Astrocyte of the cerebellum (primary cell): ENCODE results near the gene RALY.

Experiments used
- DNase-seq: peaks from one replicate; pipeline ENCODE4 v3.0.0-alpha.2; 2011; ENCODE audit warnings: low read depth
- H3K4me3 ChIP-seq: 2 replicates; pipeline ENCODE4 v1.5.1; 2011; ENCODE audit warnings: mild to moderate bottlenecking, low read depth, low read length, moderate library complexity
- in situ Hi-C: cut with HindIII; loops from 2 replicates; pipeline ENCODE4 v1.10.0; 2017; ENCODE audit warnings: low sequenced_read_pairs
- TF ChIP-seq, protein P1 (sequence below): IDR thresholded peaks from 2 replicates; pipeline ENCODE4 v1.5.1; 2012; ENCODE audit warnings: low read length, low read depth, moderate library complexity, mild to moderate bottlenecking; ENCODE audit errors: missing control alignments

RALY gene

DNA sequence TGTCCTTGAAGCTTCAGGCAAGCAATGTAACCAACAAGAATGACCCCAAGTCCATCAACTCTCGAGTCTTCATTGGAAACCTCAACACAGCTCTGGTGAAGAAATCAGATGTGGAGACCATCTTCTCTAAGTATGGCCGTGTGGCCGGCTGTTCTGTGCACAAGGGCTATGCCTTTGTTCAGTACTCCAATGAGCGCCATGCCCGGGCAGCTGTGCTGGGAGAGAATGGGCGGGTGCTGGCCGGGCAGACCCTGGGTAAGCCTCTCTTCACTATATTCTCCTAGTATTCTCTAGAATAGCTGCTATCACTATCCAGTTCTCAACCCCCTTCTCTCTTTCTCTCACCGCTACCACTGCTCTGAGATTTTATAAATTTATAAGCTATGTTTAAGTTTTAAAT lies 78.4 kb downstream of the RALY start:
- DNase-seq, result no peak
- TF ChIP-seq, protein P1, sequence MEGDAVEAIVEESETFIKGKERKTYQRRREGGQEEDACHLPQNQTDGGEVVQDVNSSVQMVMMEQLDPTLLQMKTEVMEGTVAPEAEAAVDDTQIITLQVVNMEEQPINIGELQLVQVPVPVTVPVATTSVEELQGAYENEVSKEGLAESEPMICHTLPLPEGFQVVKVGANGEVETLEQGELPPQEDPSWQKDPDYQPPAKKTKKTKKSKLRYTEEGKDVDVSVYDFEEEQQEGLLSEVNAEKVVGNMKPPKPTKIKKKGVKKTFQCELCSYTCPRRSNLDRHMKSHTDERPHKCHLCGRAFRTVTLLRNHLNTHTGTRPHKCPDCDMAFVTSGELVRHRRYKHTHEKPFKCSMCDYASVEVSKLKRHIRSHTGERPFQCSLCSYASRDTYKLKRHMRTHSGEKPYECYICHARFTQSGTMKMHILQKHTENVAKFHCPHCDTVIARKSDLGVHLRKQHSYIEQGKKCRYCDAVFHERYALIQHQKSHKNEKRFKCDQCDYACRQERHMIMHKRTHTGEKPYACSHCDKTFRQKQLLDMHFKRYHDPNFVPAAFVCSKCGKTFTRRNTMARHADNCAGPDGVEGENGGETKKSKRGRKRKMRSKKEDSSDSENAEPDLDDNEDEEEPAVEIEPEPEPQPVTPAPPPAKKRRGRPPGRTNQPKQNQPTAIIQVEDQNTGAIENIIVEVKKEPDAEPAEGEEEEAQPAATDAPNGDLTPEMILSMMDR, result no peak
- no peak overlapping the region for H3K4me3 ChIP-seq
- in situ Hi-C loops, result loop anchor here (5.0 kb wide), 1 partner anchor 35 kb away; no protein-coding TSS in a partner anchor

DNA sequence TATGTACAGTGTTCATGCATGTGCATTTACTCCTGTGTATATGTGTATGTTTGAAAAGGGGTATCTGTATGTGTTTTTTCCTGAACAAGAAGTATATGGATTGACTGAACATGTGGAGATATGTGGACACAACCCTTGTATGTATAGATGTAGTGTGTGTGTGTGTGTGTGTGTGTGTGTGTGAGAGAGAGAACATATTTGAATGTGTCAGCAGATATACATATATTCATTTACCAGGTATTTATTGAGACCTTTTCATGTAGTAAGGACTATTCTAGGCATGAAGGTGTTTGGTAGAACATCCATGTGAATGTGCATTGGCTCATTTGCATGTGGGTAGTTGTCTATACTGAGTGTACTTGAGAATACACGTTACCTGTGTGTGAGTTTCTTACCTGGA lies 79.1 kb downstream of the RALY start:
- H3K4me3 ChIP-seq, result no peak overlapping the region
- in situ Hi-C loops, result loop anchor here (5.0 kb wide), 1 partner anchor 35 kb away; no protein-coding TSS in a partner anchor
- TF ChIP-seq, protein P1, result no peak
- DNase-seq, result no peak

DNA sequence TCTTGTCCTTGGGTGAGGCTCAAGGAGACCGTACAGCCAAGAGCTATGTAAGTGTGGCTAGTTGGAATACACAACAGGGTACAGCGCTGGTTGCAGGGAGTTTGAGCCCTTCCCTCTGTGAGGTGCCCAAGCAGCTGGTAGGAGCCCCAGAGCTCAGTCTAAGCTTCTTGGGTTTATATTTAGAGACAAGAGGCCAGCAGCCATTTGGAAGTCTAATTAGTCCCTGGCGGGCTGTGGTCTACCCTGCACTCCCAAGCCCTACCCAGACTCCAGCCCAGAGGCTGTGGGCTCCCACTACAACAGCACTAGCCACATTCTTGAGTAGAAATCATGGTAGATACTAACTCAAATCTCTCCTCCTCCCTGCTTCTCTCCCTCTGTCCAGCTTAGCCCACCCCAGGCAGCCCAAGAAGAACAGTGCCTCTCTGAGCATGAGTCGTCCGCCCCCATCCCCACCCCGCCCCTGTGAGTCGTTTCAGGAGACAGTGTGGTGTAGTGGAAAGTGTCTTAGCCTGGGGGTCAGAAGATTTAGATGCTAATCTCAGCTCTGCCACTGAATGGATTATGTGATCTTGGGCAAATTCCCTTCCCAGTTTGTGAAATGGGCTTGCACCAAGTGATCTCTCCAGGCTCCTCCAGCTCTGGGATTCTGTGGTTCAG lies 80.5 kb downstream of the RALY start:
- DNase-seq, result no peak
- TF ChIP-seq, protein P1, result no peak
- no peak overlapping the region for H3K4me3 ChIP-seq
- in situ Hi-C loops, result loop anchor here (5.0 kb wide), 1 partner anchor 33 kb away; no protein-coding TSS in a partner anchor

DNA sequence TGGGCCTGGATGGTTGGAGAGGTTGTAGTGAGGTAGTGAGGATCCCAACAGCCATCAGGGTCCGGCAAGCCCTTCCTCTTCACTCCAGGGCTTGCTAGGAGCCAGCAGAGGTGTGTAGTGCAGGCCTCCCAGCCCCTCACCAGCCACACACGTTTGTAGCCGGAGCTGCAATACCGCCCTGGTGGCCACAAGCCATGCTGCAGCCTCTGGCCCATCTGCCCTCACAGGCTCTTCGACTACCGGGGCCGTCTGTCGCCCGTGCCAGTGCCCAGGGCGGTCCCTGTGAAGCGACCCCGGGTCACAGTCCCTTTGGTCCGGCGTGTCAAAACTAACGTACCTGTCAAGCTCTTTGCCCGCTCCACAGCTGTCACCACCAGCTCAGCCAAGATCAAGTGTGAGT lies 81.9 kb downstream of the RALY start:
- no peak for DNase-seq
- in situ Hi-C loops, result no loop called here
- H3K4me3 ChIP-seq, result no peak overlapping the region
- TF ChIP-seq, protein P1, result peak; percentile 13

DNA sequence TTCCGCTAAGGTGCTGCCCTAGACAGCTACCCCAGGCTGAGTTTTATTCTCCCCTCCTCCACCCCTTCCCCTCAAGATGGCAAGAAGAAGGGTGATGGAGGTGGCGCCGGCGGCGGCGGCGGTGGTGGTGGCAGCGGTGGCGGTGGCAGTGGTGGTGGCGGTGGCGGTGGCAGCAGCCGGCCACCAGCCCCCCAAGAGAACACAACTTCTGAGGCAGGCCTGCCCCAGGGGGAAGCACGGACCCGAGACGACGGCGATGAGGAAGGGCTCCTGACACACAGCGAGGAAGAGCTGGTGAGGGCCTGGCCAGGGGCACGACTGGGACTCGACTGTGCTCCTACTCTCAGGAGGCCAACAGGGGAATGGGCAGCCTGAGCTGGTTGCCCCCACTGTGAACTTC lies 83.2 kb downstream of the RALY start:
- DNase-seq, result no peak
- no peak overlapping the region for H3K4me3 ChIP-seq
- in situ Hi-C loops, result no loop called here
- TF ChIP-seq, protein P1, result no peak

DNA sequence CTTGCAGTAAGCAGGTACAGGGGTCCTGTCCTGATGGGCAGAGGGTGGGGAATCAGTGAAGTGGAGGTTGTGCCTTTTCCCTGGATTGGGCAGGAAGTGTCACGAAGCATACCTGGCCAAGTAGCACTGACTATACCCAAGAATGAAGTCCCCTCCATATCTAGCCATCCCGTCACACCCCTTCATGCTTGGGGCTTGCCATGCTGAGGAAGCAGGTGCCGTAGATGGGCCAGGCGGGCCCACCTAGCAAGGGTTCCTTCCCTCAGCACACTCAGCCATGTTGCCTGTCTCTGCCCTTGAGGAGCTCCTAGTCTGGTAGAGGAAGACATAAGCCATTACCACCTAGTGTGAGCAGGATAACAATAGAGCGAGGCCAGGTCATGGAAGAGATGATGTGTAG lies 84.8 kb downstream of the RALY start:
- no peak for DNase-seq
- TF ChIP-seq, protein P1, result no peak
- H3K4me3 ChIP-seq, result no peak overlapping the region
- in situ Hi-C loops, result no loop called here

DNA sequence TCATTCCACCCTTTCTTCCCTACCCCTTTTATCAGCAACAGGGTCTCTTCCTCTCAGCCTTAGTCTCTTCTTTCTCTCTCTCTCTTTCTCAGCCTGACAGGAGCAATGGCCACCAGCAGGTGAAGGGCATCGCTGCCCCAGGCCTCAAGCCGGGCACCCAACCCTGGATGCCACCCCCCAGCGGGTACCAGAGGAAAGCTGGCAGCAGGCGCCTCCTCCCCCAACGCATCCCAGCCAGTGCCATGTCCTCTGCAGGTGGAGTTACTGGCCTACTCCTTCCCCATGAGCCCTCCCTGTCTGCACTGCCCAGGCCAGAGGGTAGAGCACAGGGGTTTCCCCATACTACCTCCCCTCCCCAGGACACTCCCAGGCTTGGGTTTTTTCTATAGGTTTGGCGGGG lies 86.1 kb downstream of the RALY start:
- TF ChIP-seq, protein P1, result no peak
- in situ Hi-C loops, result no loop called here
- no peak for DNase-seq
- H3K4me3 ChIP-seq, result no peak overlapping the region
